Measurements from ENCODE around the gene OR51D1.

DNA sequence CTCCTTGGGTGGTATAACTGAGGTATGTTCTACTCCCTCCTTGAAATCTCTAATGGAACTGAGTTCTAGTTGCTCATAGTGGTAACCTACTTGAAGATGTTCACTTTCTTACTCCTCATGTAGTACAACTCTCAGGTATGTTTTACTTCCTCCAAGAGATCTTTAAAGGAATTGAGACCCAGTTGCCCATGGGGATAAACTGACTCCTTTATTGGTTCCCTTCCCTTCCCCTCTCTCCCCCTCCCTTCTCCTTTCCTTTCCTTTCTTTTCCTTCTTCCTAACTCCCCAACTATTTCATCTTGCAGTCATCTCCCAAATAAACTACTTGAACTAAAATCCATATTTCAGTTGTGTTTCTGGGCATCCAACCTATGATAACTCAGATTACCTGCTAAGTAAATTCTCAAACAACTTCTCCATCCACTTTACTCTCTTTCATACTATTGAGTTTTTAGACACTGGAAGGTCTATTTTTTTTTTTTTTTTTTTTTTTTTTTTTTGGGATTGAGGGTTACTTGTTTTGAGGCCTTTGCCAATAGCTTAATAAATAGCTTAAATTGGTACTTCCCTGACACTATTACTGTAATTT lies 21.3 kb upstream of the OR51D1 start:
- no peak for TF ChIP-seq EZH2 (IDR thresholded peaks at IDR 0.05)
- no peak for TF ChIP-seq POLR2AphosphoS5 (IDR thresholded peaks at IDR 0.05; ENCODE audit: borderline replicate concordance, low read depth, low read length)
